ENCODE data around the gene KCNAB1. TPM values are rescaled to one million over a fixed set of nuclear protein-coding genes. Genes with fewer than 3 reads are reported as not detected.

KCNAB1 gene
- total and polyA plus RNA-seq, 4 donors, result 0.16 to 2.4 (median 0.72) TPM

GRCh38 chr3:156316076-156316475 lies 195.7 kb downstream of the KCNAB1 start:
- 79 to 84% methylated on average over 1 of the region's 1 CpG for WGBS, 2 donors
- peaks cover 0 to 2% (median 0%) of the 10 kb centered on the region in 5 donors for H3K4me1 ChIP-seq (ENCODE audit: control insufficient read depth in 5 of 5, insufficient read depth in 5 of 5, low read length in 5 of 5)
- ATAC-seq (ENCODE audit: insufficient read depth, low FRiP score) (no peak), DNase-seq (peak in 2 of 3 donors; percentile 18 to 53)
- TF ChIP-seq, protein P1, sequence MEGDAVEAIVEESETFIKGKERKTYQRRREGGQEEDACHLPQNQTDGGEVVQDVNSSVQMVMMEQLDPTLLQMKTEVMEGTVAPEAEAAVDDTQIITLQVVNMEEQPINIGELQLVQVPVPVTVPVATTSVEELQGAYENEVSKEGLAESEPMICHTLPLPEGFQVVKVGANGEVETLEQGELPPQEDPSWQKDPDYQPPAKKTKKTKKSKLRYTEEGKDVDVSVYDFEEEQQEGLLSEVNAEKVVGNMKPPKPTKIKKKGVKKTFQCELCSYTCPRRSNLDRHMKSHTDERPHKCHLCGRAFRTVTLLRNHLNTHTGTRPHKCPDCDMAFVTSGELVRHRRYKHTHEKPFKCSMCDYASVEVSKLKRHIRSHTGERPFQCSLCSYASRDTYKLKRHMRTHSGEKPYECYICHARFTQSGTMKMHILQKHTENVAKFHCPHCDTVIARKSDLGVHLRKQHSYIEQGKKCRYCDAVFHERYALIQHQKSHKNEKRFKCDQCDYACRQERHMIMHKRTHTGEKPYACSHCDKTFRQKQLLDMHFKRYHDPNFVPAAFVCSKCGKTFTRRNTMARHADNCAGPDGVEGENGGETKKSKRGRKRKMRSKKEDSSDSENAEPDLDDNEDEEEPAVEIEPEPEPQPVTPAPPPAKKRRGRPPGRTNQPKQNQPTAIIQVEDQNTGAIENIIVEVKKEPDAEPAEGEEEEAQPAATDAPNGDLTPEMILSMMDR (IDR thresholded peaks at IDR 0.05; ENCODE audit: control extremely low read depth, extremely low read depth), result no peak
- no peak overlapping the region for H3K27ac ChIP-seq (ENCODE audit: low read depth in 1 of 2, low read length in 1 of 2)
- no peaks in the 10 kb centered on the region for H3K36me3 ChIP-seq (ENCODE audit: control insufficient read depth in 4 of 4, insufficient read depth in 4 of 4, low read length in 4 of 4)
- no peak overlapping the region for H3K9ac ChIP-seq (ENCODE audit: insufficient read depth in 1 of 2, low read length in 2 of 2)
- no peak overlapping the region for H3K4me3 ChIP-seq
- no peaks in the 10 kb centered on the region for H3K27me3 ChIP-seq (ENCODE audit: control insufficient read depth in 3 of 3, insufficient read depth in 3 of 3, low read length in 2 of 3)
- peaks cover 0 to 2% (median 0%) of the 10 kb centered on the region in 4 donors for H3K9me3 ChIP-seq (ENCODE audit: control insufficient read depth in 4 of 4, insufficient read depth in 3 of 4, low read length in 3 of 4)

GRCh38 chr3:156317462-156318074 lies 197.2 kb downstream of the KCNAB1 start:
- H3K27me3 ChIP-seq (ENCODE audit: control insufficient read depth in 3 of 3, insufficient read depth in 3 of 3, low read length in 2 of 3), result no peaks in the 10 kb centered on the region
- ATAC-seq (ENCODE audit: insufficient read depth, low FRiP score), result no peak
- no peaks in the 10 kb centered on the region for H3K36me3 ChIP-seq (ENCODE audit: control insufficient read depth in 4 of 4, insufficient read depth in 4 of 4, low read length in 4 of 4)
- peaks cover 0 to 2% (median 0%) of the 10 kb centered on the region in 5 donors for H3K4me1 ChIP-seq (ENCODE audit: control insufficient read depth in 5 of 5, insufficient read depth in 5 of 5, low read length in 5 of 5)
- TF ChIP-seq, protein P1 (IDR thresholded peaks at IDR 0.05; ENCODE audit: control extremely low read depth, extremely low read depth), result no peak
- no peak overlapping the region for H3K27ac ChIP-seq (ENCODE audit: low read depth in 1 of 2, low read length in 1 of 2)
- 40 to 41% methylated on average over 4 of the region's 4 CpGs for WGBS, 2 donors
- H3K9me3 ChIP-seq (ENCODE audit: control insufficient read depth in 4 of 4, insufficient read depth in 3 of 4, low read length in 3 of 4), result no peaks in the 10 kb centered on the region
- no peak overlapping the region for H3K4me3 ChIP-seq
- DNase-seq, result no peak
- H3K9ac ChIP-seq (ENCODE audit: insufficient read depth in 1 of 2, low read length in 2 of 2), result no peak overlapping the region

DNA sequence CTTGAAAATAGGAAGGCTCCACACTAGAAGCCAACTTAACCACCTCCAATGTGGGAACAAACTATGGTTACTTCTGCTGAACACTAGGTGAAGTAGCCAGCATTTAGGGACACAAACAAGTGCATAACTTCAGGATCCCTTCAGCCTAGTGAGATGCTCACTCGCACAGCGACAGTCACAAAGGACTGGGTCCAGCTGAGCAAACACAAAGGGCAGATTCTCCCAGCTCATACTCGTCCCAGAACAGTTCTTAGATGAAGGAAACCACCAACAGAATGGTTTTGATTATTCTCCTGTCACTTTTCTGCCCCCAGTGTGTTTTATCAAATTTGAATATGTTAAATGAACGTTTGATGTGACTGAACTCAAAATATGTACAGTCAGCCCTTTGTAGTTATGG lies 201.6 kb downstream of the KCNAB1 start:
- no peak overlapping the region for H3K27ac ChIP-seq (ENCODE audit: low read depth in 1 of 2, low read length in 1 of 2)
- TF ChIP-seq, protein P1 (IDR thresholded peaks at IDR 0.05; ENCODE audit: control extremely low read depth, extremely low read depth), result no peak
- H3K9ac ChIP-seq (ENCODE audit: insufficient read depth in 1 of 2, low read length in 2 of 2), result no peak overlapping the region
- no peaks in the 10 kb centered on the region for H3K9me3 ChIP-seq (ENCODE audit: control insufficient read depth in 4 of 4, insufficient read depth in 3 of 4, low read length in 3 of 4)
- no peaks in the 10 kb centered on the region for H3K27me3 ChIP-seq (ENCODE audit: control insufficient read depth in 3 of 3, insufficient read depth in 3 of 3, low read length in 2 of 3)
- H3K4me3 ChIP-seq, result no peak overlapping the region
- 71 to 82% methylated on average over 4 of the region's 4 CpGs for WGBS, 2 donors
- DNase-seq, result no peak
- no peak for ATAC-seq (ENCODE audit: insufficient read depth, low FRiP score)
- H3K36me3 ChIP-seq (ENCODE audit: control insufficient read depth in 4 of 4, insufficient read depth in 4 of 4, low read length in 4 of 4), result no peaks in the 10 kb centered on the region
- H3K4me1 ChIP-seq (ENCODE audit: control insufficient read depth in 5 of 5, insufficient read depth in 5 of 5, low read length in 5 of 5), result peaks cover 0 to 2% (median 0%) of the 10 kb centered on the region in 5 donors

DNA sequence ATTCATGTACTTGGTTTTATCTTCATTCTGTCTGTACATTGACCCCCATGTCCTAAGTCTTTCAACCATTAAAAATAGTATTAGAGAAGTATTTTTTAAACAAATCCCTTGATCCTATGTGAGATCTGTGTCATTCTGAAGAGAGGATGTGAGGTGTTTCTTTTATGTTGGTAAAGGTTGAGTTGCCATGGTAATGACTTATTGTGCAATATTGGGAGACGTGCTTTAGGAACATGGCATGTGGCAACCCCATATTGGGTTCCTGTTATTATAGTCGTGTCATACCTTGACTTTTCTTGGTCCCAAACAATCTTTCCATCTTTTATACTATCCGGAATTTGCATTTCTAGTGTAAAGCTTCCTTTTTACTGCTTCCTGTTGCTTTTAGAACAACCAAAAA lies 203.1 kb downstream of the KCNAB1 start:
- Histone ChIP-seq H3K4me1 (ENCODE audit: control insufficient read depth in 5 of 5, insufficient read depth in 5 of 5, low read length in 5 of 5) (peaks cover 0 to 2% (median 0%) of the 10 kb centered on the region in 5 donors), H3K4me3 (no peak overlapping the region), H3K9ac (ENCODE audit: insufficient read depth in 1 of 2, low read length in 2 of 2) (no peak overlapping the region), H3K27ac (ENCODE audit: low read depth in 1 of 2, low read length in 1 of 2) (no peak overlapping the region), H3K9me3 (ENCODE audit: control insufficient read depth in 4 of 4, insufficient read depth in 3 of 4, low read length in 3 of 4) (no peaks in the 10 kb centered on the region), H3K36me3 (ENCODE audit: control insufficient read depth in 4 of 4, insufficient read depth in 4 of 4, low read length in 4 of 4) (no peaks in the 10 kb centered on the region), H3K27me3 (ENCODE audit: control insufficient read depth in 3 of 3, insufficient read depth in 3 of 3, low read length in 2 of 3) (no peaks in the 10 kb centered on the region)
- TF ChIP-seq, protein P1 (IDR thresholded peaks at IDR 0.05; ENCODE audit: control extremely low read depth, extremely low read depth), result no peak
- DNase-seq, result no peak
- 49 to 55% methylated on average over 3 of the region's 3 CpGs for WGBS, 2 donors
- no peak for ATAC-seq (ENCODE audit: insufficient read depth, low FRiP score)
